T-helper 1 cell treated with Interleukin-12 subunit alpha and Interleukin-12 subunit beta and Interleukin-4 antibody, amounts not matched to agents 30 μg/mL and 1 μg/mL, for 36 hours (primary cell): Measurements from ENCODE around the gene CLDN7.

Source experiments
- H3K27ac Mint-ChIP-seq: one replicate; pipeline ENCODE4 v1.8.0; 2021; ENCODE audit warnings: mild to moderate bottlenecking, mixed read lengths
- H3K27me3 Mint-ChIP-seq: one replicate; pipeline ENCODE4 v1.8.0; 2021; ENCODE audit warnings: low read depth, mixed read lengths
- H3K36me3 Mint-ChIP-seq: one replicate; pipeline ENCODE4 v1.8.0; 2021; ENCODE audit warnings: low read depth, mixed read lengths
- H3K4me1 Mint-ChIP-seq: one replicate; pipeline ENCODE4 v1.8.0; 2021; ENCODE audit warnings: low read depth, mixed read lengths
- H3K4me3 Mint-ChIP-seq: one replicate; pipeline ENCODE4 v1.8.0; 2021; ENCODE audit warnings: mild to moderate bottlenecking, moderate library complexity, mixed read lengths
- H3K9me3 Mint-ChIP-seq: one replicate; pipeline ENCODE4 v1.8.0; 2021; ENCODE audit warnings: mixed read lengths

The CLDN7 gene

DNA sequence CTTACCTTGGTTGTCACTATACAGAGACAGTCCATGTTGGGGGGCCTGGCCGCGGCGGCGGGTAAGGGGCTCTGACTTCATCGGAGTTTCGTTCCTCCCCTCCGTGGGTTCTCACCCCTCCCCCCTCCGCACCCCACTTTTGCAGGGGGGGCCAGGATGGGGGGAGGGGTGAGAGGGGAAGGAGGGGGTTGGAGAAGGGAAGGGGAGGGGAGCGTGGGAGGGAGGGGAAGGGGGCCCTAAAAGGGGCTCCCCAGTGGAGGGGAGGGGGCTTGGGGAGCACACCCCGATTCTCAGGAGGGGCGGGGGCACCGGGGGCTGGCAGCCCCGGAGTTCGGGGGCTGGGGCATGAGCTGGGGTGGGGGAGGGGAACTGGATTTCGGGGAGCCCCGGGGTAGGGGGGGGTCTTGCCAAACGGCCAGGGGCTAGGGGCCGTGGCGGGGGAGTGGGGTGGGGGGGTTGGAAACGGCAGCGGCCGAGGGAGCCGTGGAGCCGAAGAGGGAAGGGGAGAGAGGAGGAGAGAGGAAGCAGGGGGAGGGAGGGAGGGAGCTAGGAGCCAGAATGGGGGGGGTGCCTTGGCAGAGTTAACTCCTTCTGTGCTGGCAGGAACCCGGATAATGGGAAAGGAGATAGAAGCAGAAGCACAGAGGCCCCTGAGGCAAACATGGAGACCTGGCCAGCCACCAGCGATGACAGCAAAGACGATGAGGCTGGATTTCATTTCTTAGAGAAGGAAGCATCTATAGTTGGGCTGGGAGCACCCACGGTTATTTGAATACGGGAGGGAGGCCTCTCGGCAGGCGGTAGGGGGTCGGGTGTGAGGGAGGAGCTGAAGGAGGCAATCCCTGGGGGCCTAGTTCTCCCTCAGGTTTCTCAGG lies 44.9 kb downstream of the CLDN7 start:
- peaks cover 9% of the 10 kb centered on the region for H3K27me3 Mint-ChIP-seq
- peak overlapping the region; percentile 82 for H3K4me3 Mint-ChIP-seq
- peaks cover 4% of the 10 kb centered on the region for H3K36me3 Mint-ChIP-seq
- H3K27ac Mint-ChIP-seq, result peak overlapping the region; percentile 82
- H3K9me3 Mint-ChIP-seq, result no peaks in the 10 kb centered on the region
- peaks cover 65% of the 10 kb centered on the region for H3K4me1 Mint-ChIP-seq

DNA sequence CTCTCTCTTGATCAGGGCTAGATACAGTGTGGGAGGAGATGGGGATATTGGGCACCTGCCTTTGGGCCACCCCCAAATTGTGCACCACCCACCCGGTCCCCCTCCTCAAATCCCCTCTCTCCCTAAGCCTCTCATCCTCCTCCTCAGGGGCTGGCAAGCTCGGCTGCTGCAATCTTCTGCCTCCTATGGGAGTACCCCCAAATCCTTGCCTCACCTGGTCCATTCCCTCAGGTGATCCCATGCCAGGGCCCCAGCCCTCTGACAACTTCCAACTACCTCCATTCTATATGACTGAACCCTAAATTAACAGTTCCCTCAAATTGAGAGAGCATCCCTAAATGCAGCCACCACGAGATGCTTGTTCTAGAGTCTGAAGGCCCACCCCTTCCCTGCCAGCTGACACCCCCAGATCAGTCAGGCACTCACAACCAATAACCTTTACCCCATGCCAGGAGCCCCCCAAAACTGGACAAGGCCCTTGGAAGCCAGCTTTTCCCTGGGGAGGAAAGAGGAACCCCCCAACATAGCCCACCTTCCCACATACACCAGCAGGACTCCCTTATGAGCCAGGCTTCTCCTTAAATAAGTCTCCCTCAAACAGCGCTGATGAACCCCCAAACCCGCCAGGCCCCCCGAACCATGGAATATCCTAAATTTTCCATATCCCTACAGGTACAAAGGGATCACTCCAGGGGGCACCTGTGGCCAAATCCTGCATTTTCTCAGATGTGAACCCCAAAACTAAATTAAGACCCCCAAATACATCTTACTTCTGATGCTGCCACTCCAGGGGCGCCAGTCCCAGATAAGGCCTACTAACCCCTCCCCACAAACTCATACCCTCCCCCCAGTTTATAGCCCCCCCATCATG lies 45.8 kb downstream of the CLDN7 start:
- Mint-ChIP-seq H3K27me3 (peaks cover 15% of the 10 kb centered on the region), H3K4me1 (peaks cover 67% of the 10 kb centered on the region), H3K36me3 (peaks cover 3% of the 10 kb centered on the region), H3K9me3 (no peaks in the 10 kb centered on the region), H3K4me3 (peak overlapping the region; percentile 58), H3K27ac (peak overlapping the region; percentile 39)

DNA sequence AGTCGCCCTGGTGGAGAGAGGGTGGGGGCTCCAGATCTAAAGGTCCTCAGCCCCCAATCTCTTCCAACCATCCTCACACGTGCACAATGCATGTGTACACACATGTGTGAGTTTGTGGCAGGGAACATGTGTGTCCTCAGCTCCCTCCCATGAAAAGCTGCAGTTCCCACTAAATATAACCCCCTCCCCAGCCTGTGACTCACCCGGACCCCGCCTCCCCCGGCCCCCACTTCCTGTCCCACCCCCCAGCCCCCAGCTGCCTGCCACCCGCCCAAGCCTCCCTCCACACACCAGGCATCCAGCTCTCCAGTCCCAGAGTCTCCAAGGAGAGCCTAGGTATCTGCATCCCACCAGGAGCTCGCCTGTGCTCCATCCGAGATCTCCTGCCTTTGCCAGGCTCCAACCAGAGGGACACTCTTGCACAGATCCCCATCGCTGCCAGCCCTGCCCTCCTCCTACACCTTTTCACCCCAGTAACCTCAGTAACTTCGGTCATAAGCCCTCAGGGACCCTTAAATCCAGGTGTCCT lies 46.6 kb downstream of the CLDN7 start:
- H3K36me3 Mint-ChIP-seq, result peaks cover under 1% of the 10 kb centered on the region
- H3K4me3 Mint-ChIP-seq, result peak overlapping the region; percentile 58
- peaks cover 61% of the 10 kb centered on the region for H3K4me1 Mint-ChIP-seq
- H3K27ac Mint-ChIP-seq, result peak overlapping the region; percentile 26
- H3K27me3 Mint-ChIP-seq, result peaks cover 15% of the 10 kb centered on the region
- no peaks in the 10 kb centered on the region for H3K9me3 Mint-ChIP-seq

DNA sequence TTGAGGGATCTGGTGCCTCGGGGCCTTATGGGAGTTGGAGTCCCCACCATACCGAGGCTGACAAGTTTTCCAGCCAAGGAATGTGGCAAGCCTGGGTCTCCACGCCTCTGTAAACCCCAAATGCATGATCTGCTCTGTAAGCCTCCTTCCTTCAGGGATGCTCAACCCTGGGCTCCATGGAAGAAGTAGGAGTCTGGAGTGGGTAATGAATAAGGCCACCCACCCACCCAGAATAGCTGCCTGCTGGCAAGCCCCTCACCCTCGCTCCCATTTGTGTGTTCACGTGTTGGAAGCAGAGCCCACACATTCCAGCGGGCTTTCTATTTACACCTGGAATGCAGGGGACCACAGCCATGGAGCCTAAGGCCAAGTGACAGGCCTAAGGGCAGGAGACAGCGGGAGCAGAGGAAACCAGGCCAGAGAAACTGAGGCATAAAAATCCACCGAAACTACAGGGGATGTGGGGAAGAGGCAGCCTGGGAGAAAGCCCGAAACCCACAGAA lies 47.1 kb downstream of the CLDN7 start:
- Mint-ChIP-seq H3K27ac (peak overlapping the region; percentile 96), H3K4me1 (peaks cover 56% of the 10 kb centered on the region), H3K4me3 (peak overlapping the region; percentile 89), H3K9me3 (no peaks in the 10 kb centered on the region), H3K27me3 (peaks cover 16% of the 10 kb centered on the region), H3K36me3 (peaks cover under 1% of the 10 kb centered on the region)

- Mint-ChIP-seq H3K27ac (peak overlapping the region; percentile 96), H3K36me3 (peaks cover 3% of the 10 kb centered on the region), H3K27me3 (peaks cover 22% of the 10 kb centered on the region), H3K4me3 (peak overlapping the region; percentile 89), H3K9me3 (no peaks in the 10 kb centered on the region), H3K4me1 (peaks cover 53% of the 10 kb centered on the region)
Measured at GRCh38 chr17:7214300-7215135, 47.8 kb downstream of the CLDN7 start.

GRCh38 chr17:7213895-7214299 lies 48.4 kb downstream of the CLDN7 start:
- Mint-ChIP-seq H3K27me3 (peaks cover 22% of the 10 kb centered on the region), H3K36me3 (peaks cover 3% of the 10 kb centered on the region), H3K9me3 (no peaks in the 10 kb centered on the region), H3K4me3 (peak overlapping the region; percentile 89), H3K4me1 (peaks cover 48% of the 10 kb centered on the region), H3K27ac (peak overlapping the region; percentile 96)

DNA sequence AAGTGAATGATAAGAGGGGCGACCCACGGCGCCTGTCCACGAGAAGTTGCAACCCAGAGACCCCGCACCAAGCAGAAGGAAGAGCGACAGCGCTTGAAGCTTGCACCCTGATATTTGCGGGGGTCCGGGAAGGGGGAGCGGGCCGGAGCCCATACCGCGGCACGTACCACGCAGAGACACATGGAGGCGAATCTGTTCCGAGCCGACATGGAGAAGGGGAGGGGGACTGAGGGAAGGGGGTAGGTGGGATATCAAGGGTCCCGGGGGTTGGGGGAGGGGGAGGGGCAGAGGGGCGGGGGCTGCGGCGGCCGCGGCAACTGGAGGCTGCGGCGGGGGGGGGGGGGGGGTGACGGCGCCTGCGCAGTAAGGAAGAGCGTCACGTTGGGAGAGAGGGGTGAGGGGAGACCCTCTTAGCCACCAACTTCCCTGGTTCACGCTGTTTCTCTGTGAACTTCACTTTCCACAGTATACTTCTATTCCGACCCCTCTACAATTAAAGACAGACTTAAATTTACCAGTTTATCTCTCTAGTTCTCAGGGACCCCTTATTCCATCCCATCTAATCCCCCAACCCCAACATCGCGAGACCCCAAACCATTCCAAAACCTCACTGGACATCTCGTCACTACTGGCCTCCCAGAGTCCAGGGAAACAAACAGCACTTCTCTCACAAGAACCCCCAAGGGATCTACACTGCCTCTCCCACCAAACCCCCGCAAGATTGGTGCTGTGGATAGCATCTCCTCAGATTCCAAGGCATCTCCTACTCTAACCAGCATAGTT lies 50.6 kb downstream of the CLDN7 start:
- H3K4me1 Mint-ChIP-seq, result peaks cover 38% of the 10 kb centered on the region
- peaks cover 5% of the 10 kb centered on the region for H3K36me3 Mint-ChIP-seq
- H3K4me3 Mint-ChIP-seq, result no peak overlapping the region
- H3K27ac Mint-ChIP-seq, result no peak overlapping the region
- H3K9me3 Mint-ChIP-seq, result no peaks in the 10 kb centered on the region
- H3K27me3 Mint-ChIP-seq, result peaks cover 22% of the 10 kb centered on the region
